ENCODE data around the gene CALML5.

DNA sequence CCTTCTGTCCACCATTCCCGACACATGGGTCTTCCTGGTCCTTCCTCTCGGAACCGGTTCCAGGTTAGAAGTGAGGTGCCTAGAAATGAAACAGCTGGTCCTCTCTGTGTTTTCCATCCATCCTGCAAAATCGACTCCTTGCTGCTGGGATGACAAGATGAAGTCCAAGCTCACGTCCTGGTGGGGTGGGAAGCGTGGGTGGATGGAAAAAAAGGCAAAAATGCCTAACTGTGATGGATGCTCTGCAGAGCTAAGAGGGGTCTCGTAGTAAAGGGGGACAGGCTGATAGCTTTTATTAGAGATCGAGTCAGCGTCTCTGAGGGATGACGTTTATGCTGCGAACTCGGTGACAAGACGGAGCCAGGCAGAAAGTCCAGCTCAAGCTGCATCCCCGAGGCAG, 14.1 kb downstream of the CALML5 start:
- TF ChIP-seq CTCF (IDR thresholded peaks at IDR 0.05) (no peak), POLR2A (IDR thresholded peaks at IDR 0.05) (no peak)

Data from thyroid gland (tissue), 4 donors.